Umbilical cord (tissue), 2 donors: ENCODE measurements around the gene SHISA9. TPM values are rescaled to one million over a fixed set of nuclear protein-coding genes. Genes with fewer than 3 reads are reported as not detected.

ENCODE experiments used
- DNase-seq: peaks from one replicate; pipeline ENCODE4 v3.0.0-alpha.2; 2015; ENCODE audit warnings: low spot score
- total RNA-seq: library from RNA; depleted of rRNA; stranded (reverse); fragments of >200 nt; gene quantifications from one replicate; pipeline ENCODE4 v1.2.3, GENCODE V29; 2014; ENCODE audit warnings: low replicate concordance; ENCODE audit not compliant: insufficient read depth

SHISA9 gene
- total RNA-seq, 1 donor from 2014 or later = 2.9 TPM

- DNase-seq = no peak
Measured at GRCh38 chr16:13176711-13177110, 275.3 kb downstream of the SHISA9 start.

- no peak for DNase-seq
Measured at GRCh38 chr16:13178318-13178717, 276.9 kb downstream of the SHISA9 start.

GRCh38 chr16:13181432-13181831 lies 280.0 kb downstream of the SHISA9 start:
- DNase-seq = no peak

GRCh38 chr16:13186813-13187212 lies 285.4 kb downstream of the SHISA9 start:
- no peak for DNase-seq

GRCh38 chr16:13189250-13189649 lies 287.9 kb downstream of the SHISA9 start:
- no peak for DNase-seq

- no peak for DNase-seq
Measured at GRCh38 chr16:13193721-13194120, 292.3 kb downstream of the SHISA9 start.

- no peak for DNase-seq
Measured at GRCh38 chr16:13194766-13195165, 293.4 kb downstream of the SHISA9 start.

- no peak for DNase-seq
Measured at GRCh38 chr16:13203725-13204124, 302.3 kb downstream of the SHISA9 start.

- no peak for DNase-seq
Measured at GRCh38 chr16:13205352-13205751, 304.0 kb downstream of the SHISA9 start.

GRCh38 chr16:13206606-13207005 lies 305.2 kb downstream of the SHISA9 start:
- DNase-seq = no peak

- DNase-seq = no peak
Measured at GRCh38 chr16:13207151-13207550, 305.8 kb downstream of the SHISA9 start.

- DNase-seq = no peak
Measured at GRCh38 chr16:13223666-13224065, 322.3 kb downstream of the SHISA9 start.

GRCh38 chr16:13229039-13229438 lies 327.6 kb downstream of the SHISA9 start:
- DNase-seq = no peak

- DNase-seq = no peak
Measured at GRCh38 chr16:13231365-13231764, 330.0 kb downstream of the SHISA9 start.

- DNase-seq = no peak
Measured at GRCh38 chr16:13234999-13235398, 333.6 kb downstream of the SHISA9 start.

GRCh38 chr16:13236308-13236707 lies 334.9 kb downstream of the SHISA9 start:
- DNase-seq = no peak

GRCh38 chr16:13238182-13238581 lies 336.8 kb downstream of the SHISA9 start:
- no peak for DNase-seq

- DNase-seq = no peak
Measured at GRCh38 chr16:13242201-13242600, 340.8 kb downstream of the SHISA9 start.

GRCh38 chr16:13244770-13245169 lies 343.4 kb downstream of the SHISA9 start:
- DNase-seq = no peak

GRCh38 chr16:13245713-13246377 lies 344.4 kb downstream of the SHISA9 start:
- no peak for DNase-seq

- no peak for DNase-seq
Measured at GRCh38 chr16:13254998-13255614, 353.7 kb downstream of the SHISA9 start.

- no peak for DNase-seq
Measured at GRCh38 chr16:13262270-13263090, 361.1 kb downstream of the SHISA9 start.
